Medulla oblongata (tissue), 1 donor: ENCODE data around the gene ADCY2.
A peak's percentile ranks its signal among the peaks of the same experiment; 100 is the strongest.
"Not testable (repeated sequence)": the region's sequence is repeated elsewhere in the genome, so short reads cannot be mapped to it uniquely, and the experiment has no call there.

ENCODE experiments used
- DNase-seq: peaks from one replicate; pipeline ENCODE4 v3.0.0-alpha.2; 2015; ENCODE audit errors: extremely low spot score

ADCY2 gene

GRCh38 chr5:7395432-7395946 lies 449 bp upstream of the ADCY2 start:
- DNase-seq = no peak

- DNase-seq = peak; percentile 72
Measured at GRCh38 chr5:7396713-7397454, 946 bp downstream of the ADCY2 start.

- no peak for DNase-seq
Measured at GRCh38 chr5:7397937-7398336, 2.0 kb downstream of the ADCY2 start.

GRCh38 chr5:7398596-7399280 lies 2.8 kb downstream of the ADCY2 start:
- DNase-seq = no peak

- DNase-seq = no peak
Measured at GRCh38 chr5:7405277-7405676, 9.3 kb downstream of the ADCY2 start.

- no peak for DNase-seq
Measured at GRCh38 chr5:7410936-7411511, 15.1 kb downstream of the ADCY2 start.

GRCh38 chr5:7412409-7412808 lies 16.5 kb downstream of the ADCY2 start:
- DNase-seq = no peak

- DNase-seq = peak; percentile 63
Measured at GRCh38 chr5:7415123-7415522, 19.2 kb downstream of the ADCY2 start.

GRCh38 chr5:7415587-7416535 lies 19.9 kb downstream of the ADCY2 start:
- no peak for DNase-seq

GRCh38 chr5:7418276-7418675 lies 22.3 kb downstream of the ADCY2 start:
- peak; percentile 62 for DNase-seq

- DNase-seq = no peak
Measured at GRCh38 chr5:7419367-7419766, 23.4 kb downstream of the ADCY2 start.

- DNase-seq = no peak
Measured at GRCh38 chr5:7419846-7420245, 23.9 kb downstream of the ADCY2 start.

GRCh38 chr5:7420510-7421280 lies 24.8 kb downstream of the ADCY2 start:
- DNase-seq = peak; percentile 34

GRCh38 chr5:7422316-7423106 lies 26.6 kb downstream of the ADCY2 start:
- no peak for DNase-seq

- DNase-seq = not testable (repeated sequence)
Measured at GRCh38 chr5:7423231-7423630, 27.3 kb downstream of the ADCY2 start.

- no peak for DNase-seq
Measured at GRCh38 chr5:7425830-7426229, 29.9 kb downstream of the ADCY2 start.

GRCh38 chr5:7426284-7426683 lies 30.3 kb downstream of the ADCY2 start:
- no peak for DNase-seq

- DNase-seq = no peak
Measured at GRCh38 chr5:7434914-7435313, 39.0 kb downstream of the ADCY2 start.

GRCh38 chr5:7435503-7435902 lies 39.6 kb downstream of the ADCY2 start:
- no peak for DNase-seq

GRCh38 chr5:7436521-7436920 lies 40.6 kb downstream of the ADCY2 start:
- DNase-seq = no peak
